ENCODE data around the gene NDST3. TPM values are rescaled to one million over a fixed set of nuclear protein-coding genes. Genes with fewer than 3 reads are reported as not detected.

Gene NDST3
- polyA plus RNA-seq, 1 of the 3 experiments (the other 2 are of a cell fraction) = 1.2 TPM

DNA sequence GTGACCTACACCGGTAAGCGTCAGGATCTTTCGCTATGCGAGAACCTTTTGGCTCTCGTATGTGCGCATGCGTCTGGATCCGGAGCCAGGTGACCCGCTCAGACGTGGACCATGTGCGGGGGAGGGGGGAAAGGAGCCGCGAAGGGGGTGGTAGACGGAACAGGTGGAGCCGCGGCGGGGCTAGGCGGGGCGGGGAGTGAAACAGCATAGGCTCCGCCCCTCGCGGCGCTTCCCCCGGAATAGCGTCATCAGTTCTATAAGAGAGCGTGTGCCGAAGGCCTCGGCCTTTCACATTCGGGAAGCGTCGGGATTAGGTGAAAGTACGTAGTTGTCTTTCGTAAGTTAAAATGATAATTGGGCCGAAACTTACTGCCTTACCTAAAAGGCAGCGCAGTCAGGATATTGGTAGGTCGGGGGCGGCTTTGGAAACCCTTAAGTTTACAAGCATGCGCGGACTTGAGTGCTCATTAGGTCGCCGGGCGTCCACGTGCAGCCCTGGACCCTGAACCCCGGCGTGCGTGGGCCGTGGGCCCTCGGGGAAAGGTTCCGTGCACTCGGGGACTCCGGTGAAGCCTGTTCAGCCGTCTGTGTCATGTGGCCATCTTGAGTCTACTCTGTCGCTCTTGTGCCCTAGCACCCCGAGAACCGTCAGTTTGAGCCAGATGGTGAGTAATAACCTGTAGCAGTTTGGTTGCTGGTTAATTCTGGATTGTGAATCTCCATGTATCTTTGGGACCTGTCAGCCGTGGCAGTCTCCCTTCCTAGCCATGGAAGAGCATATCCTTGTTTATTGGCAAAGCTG, 244.4 kb downstream of the NDST3 start:
- peak overlapping the region; percentile 79 to 96 for H3K4me3 ChIP-seq (ENCODE audit: low read depth in 2 of 2, low read length in 1 of 2)
- peaks cover 30% of the 10 kb centered on the region for H3K79me2 ChIP-seq (ENCODE audit: insufficient read depth)
- peaks cover 40% of the 10 kb centered on the region for H3F3A ChIP-seq (replicated peaks; ENCODE audit: insufficient read depth)
- no peaks in the 10 kb centered on the region for H3K9me3 ChIP-seq
- CTCF ChIA-PET = interaction anchor here (0.8 to 1.2 kb wide), 3 partner anchors 62 to 74 kb away, joined by 3 to 11 read pairs (median 3); partner anchors contain the start of gene PRSS12
- peak overlapping the region; percentile 74 to 94 for H3K27ac ChIP-seq (ENCODE audit: low read depth in 2 of 2, low read length in 1 of 2)
- peak overlapping the region; percentile 93 for H2AFZ ChIP-seq (ENCODE audit: low read depth)
- peaks cover 24 to 32% of the 10 kb centered on the region in 2 experiments for H3K36me3 ChIP-seq (replicated peaks in 1 of 2; ENCODE audit: control insufficient read depth in 1 of 2, insufficient read depth in 2 of 2, low read length in 1 of 2)
- no peaks in the 10 kb centered on the region for H3K9me2 ChIP-seq
- peak overlapping the region; percentile 93 for H3K9ac ChIP-seq
- peaks cover 27% of the 10 kb centered on the region for H4K20me1 ChIP-seq (ENCODE audit: insufficient read depth)
- DNase-seq = peak; percentile 97
- H3K4me2 ChIP-seq = peak overlapping the region; percentile 78
- H3K27me3 ChIP-seq (ENCODE audit: insufficient read depth) = no peaks in the 10 kb centered on the region
- H3K4me1 ChIP-seq (ENCODE audit: control insufficient read depth in 1 of 2, insufficient read depth in 2 of 2, low read depth in 1 of 2, low read length in 1 of 2) = peaks cover 10 to 21% of the 10 kb centered on the region in 2 experiments; a peak in 3 of 4 replicates
- POLR2A ChIA-PET = interaction anchor here (1.0 kb wide), 1 partner anchor 74 kb away, joined by 8 read pairs; the partner anchor contains the start of gene PRSS12
- WGBS (ENCODE audit: low lambda C conversion rate) = 1% methylated on average over 31 of the region's 56 CpGs
- TF ChIP-seq, protein P1, sequence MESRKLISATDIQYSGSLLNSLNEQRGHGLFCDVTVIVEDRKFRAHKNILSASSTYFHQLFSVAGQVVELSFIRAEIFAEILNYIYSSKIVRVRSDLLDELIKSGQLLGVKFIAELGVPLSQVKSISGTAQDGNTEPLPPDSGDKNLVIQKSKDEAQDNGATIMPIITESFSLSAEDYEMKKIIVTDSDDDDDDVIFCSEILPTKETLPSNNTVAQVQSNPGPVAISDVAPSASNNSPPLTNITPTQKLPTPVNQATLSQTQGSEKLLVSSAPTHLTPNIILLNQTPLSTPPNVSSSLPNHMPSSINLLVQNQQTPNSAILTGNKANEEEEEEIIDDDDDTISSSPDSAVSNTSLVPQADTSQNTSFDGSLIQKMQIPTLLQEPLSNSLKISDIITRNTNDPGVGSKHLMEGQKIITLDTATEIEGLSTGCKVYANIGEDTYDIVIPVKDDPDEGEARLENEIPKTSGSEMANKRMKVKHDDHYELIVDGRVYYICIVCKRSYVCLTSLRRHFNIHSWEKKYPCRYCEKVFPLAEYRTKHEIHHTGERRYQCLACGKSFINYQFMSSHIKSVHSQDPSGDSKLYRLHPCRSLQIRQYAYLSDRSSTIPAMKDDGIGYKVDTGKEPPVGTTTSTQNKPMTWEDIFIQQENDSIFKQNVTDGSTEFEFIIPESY (IDR thresholded peaks at IDR 0.05; ENCODE audit: borderline replicate concordance, low read depth) = 0 out of 2 replicates have a peak, but pooled peaks have one; percentile 8
- peak; percentile 61; the same call in 1 of the 2 replicates for TF ChIP-seq TCF12 (IDR thresholded peaks at IDR 0.05)
- no peak for TF ChIP-seq TEAD4 (IDR thresholded peaks at IDR 0.05; ENCODE audit: borderline replicate concordance, insufficient read depth)
- TF ChIP-seq REST (IDR thresholded peaks at IDR 0.05; ENCODE audit: low read depth, low read length) = peak; percentile 62; the same call in 1 of the 2 replicates
- TF ChIP-seq, protein P2, sequence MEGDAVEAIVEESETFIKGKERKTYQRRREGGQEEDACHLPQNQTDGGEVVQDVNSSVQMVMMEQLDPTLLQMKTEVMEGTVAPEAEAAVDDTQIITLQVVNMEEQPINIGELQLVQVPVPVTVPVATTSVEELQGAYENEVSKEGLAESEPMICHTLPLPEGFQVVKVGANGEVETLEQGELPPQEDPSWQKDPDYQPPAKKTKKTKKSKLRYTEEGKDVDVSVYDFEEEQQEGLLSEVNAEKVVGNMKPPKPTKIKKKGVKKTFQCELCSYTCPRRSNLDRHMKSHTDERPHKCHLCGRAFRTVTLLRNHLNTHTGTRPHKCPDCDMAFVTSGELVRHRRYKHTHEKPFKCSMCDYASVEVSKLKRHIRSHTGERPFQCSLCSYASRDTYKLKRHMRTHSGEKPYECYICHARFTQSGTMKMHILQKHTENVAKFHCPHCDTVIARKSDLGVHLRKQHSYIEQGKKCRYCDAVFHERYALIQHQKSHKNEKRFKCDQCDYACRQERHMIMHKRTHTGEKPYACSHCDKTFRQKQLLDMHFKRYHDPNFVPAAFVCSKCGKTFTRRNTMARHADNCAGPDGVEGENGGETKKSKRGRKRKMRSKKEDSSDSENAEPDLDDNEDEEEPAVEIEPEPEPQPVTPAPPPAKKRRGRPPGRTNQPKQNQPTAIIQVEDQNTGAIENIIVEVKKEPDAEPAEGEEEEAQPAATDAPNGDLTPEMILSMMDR (IDR thresholded peaks at IDR 0.05) = no peak
- no peak for TF ChIP-seq PBX3 (IDR thresholded peaks at IDR 0.05)
- no peak for TF ChIP-seq NFIC (IDR thresholded peaks at IDR 0.05; ENCODE audit: borderline replicate concordance)
- TF ChIP-seq GABPA (IDR thresholded peaks at IDR 0.05; ENCODE audit: low read depth) = peak; percentile 75
- TF ChIP-seq JUND (IDR thresholded peaks at IDR 0.05) = peak; percentile 34; the same call in 1 of the 2 replicates
- TF ChIP-seq ELF1 (IDR thresholded peaks at IDR 0.05) = no peak; the same call in 1 of the 2 replicates
- peak; percentile 78; the same call in 1 of the 2 replicates for TF ChIP-seq USF1 (IDR thresholded peaks at IDR 0.05; ENCODE audit: borderline replicate concordance, low read depth)
- TF ChIP-seq MXI1 (IDR thresholded peaks at IDR 0.05; ENCODE audit: low read depth, low read length) = peak; percentile 96
- 0 out of 2 replicates have a peak, but pooled peaks have one; percentile 42 for TF ChIP-seq FOXM1 (IDR thresholded peaks at IDR 0.05; ENCODE audit: low read depth)
- peak; percentile 40; the same call in 1 of the 2 replicates for TF ChIP-seq USF2 (IDR thresholded peaks at IDR 0.05; ENCODE audit: borderline replicate concordance, low read depth, low read length)
- no peak for TF ChIP-seq RFX5 (IDR thresholded peaks at IDR 0.05; ENCODE audit: low read length)
- TF ChIP-seq EP300 (IDR thresholded peaks at IDR 0.05; ENCODE audit: borderline replicate concordance in 1 of 2, low read depth in 1 of 2, low read length in 1 of 2) = peak in 1 of 2 experiments; percentile 40; a peak in 1 of 4 replicates
- peak; percentile 89 for TF ChIP-seq CHD2 (IDR thresholded peaks at IDR 0.05; ENCODE audit: low read length, partially characterized antibody)
- peak; percentile 99 for TF ChIP-seq TAF1 (IDR thresholded peaks at IDR 0.05; ENCODE audit: borderline replicate concordance, low read depth, low read length)
- peak; percentile 83 for TF ChIP-seq NRF1 (IDR thresholded peaks at IDR 0.05; ENCODE audit: low read depth, low read length)
- no peak; the same call in 1 of the 2 replicates for TF ChIP-seq FOXJ3 (CRISPR knock-in tag; IDR thresholded peaks at IDR 0.05)
- TF ChIP-seq MEF2A (IDR thresholded peaks at IDR 0.05; ENCODE audit: borderline replicate concordance, low read depth) = 0 out of 2 replicates have a peak, but pooled peaks have one; percentile 10

Data from SK-N-SH (cell line).